KMS-11 (cell line): ENCODE results near the gene NAA35.

Experiments used
- H2AFZ ChIP-seq: fragments of 200-600 bp; sonication (generic); 2 replicates; pipeline ENCODE4 v1.6.1; 2016; ENCODE audit warnings: antibody characterized with exemption, mixed run types, low read depth
- H3K27ac ChIP-seq: fragments of 200-600 bp; sonication (generic); 2 replicates; pipeline ENCODE4 v1.6.1; 2016; ENCODE audit warnings: mild to moderate bottlenecking, mixed run types
- H3K27me3 ChIP-seq: fragments of 200-600 bp; sonication (generic); 2 replicates; pipeline ENCODE4 v1.6.1; 2017; ENCODE audit warnings: mild to moderate bottlenecking, low read depth, mixed run types, moderate library complexity; ENCODE audit not compliant: insufficient read depth
- H3K36me3 ChIP-seq: fragments of 200-600 bp; sonication (generic); 2 replicates; pipeline ENCODE4 v1.6.1; 2017; ENCODE audit warnings: mild to moderate bottlenecking, mixed run types; ENCODE audit not compliant: insufficient read depth
- H3K4me1 ChIP-seq: fragments of 200-600 bp; sonication (generic); 2 replicates; pipeline ENCODE4 v1.6.1; 2016; ENCODE audit warnings: mild to moderate bottlenecking, low read depth, mixed run types; ENCODE audit not compliant: poor library complexity, severe bottlenecking
- H3K4me2 ChIP-seq: fragments of 200-600 bp; sonication (generic); 2 replicates; pipeline ENCODE4 v1.7.0; 2016; ENCODE audit warnings: mild to moderate bottlenecking, mixed run types
- H3K4me3 ChIP-seq: fragments of 200-600 bp; sonication (generic); IDR thresholded peaks from 2 replicates; pipeline ENCODE4 v1.6.1; 2017; ENCODE audit warnings: low read depth, low read length, mixed read lengths; ENCODE audit not compliant: insufficient read depth
- H3K79me2 ChIP-seq: fragments of 200-600 bp; sonication (generic); 2 replicates; pipeline ENCODE4 v1.6.1; 2016; ENCODE audit warnings: low read depth, mixed run types; ENCODE audit not compliant: insufficient read depth
- H3K9ac ChIP-seq: fragments of 200-600 bp; sonication (generic); 2 replicates; pipeline ENCODE4 v1.6.1; 2016; ENCODE audit warnings: mild to moderate bottlenecking, mixed run types
- H4K20me1 ChIP-seq: fragments of 200-600 bp; sonication (generic); 2 replicates; pipeline ENCODE4 v1.6.1; 2016; ENCODE audit warnings: mild to moderate bottlenecking, mixed run types; ENCODE audit not compliant: insufficient read depth
- CTCF ChIP-seq: fragments of 200-600 bp; sonication (generic); conservative IDR thresholded peaks from 2 replicates; pipeline ENCODE4 v1.6.1; 2017; ENCODE audit warnings: low read depth, mild to moderate bottlenecking, antibody characterized with exemption, low read length, moderate library complexity, mixed read lengths

The NAA35 gene

GRCh38 chr9:85944672-85945071, 3.7 kb downstream of the NAA35 start:
- H3K36me3 ChIP-seq: peaks cover 6% of the 10 kb centered on the region; the same call in 1 of the 2 replicates
- no peak overlapping the region for H3K9ac ChIP-seq
- H3K4me1 ChIP-seq: peaks cover 30% of the 10 kb centered on the region
- TF ChIP-seq CTCF: no peak
- peaks cover 77% of the 10 kb centered on the region for H3K79me2 ChIP-seq
- no peaks in the 10 kb centered on the region for H3K27me3 ChIP-seq
- H3K4me3 ChIP-seq: no peak overlapping the region
- H2AFZ ChIP-seq: no peak overlapping the region
- no peak overlapping the region for H3K4me2 ChIP-seq
- H3K27ac ChIP-seq: no peak overlapping the region
- H4K20me1 ChIP-seq: no peaks in the 10 kb centered on the region

- no peak overlapping the region for H3K4me3 ChIP-seq
- peaks cover 94% of the 10 kb centered on the region for H3K79me2 ChIP-seq
- H4K20me1 ChIP-seq: no peaks in the 10 kb centered on the region
- H3K4me1 ChIP-seq: peaks cover 15% of the 10 kb centered on the region
- H3K27ac ChIP-seq: no peak overlapping the region
- no peaks in the 10 kb centered on the region for H3K27me3 ChIP-seq
- H3K36me3 ChIP-seq: no peaks in the 10 kb centered on the region
- TF ChIP-seq CTCF: no peak
- H3K9ac ChIP-seq: no peak overlapping the region
- no peak overlapping the region for H3K4me2 ChIP-seq
- no peak overlapping the region for H2AFZ ChIP-seq
Measured at GRCh38 chr9:85949586-85950335, 8.8 kb downstream of the NAA35 start.

- Histone ChIP-seq H4K20me1 (no peaks in the 10 kb centered on the region), H3K36me3 (no peaks in the 10 kb centered on the region; the same call in 1 of the 2 replicates), H3K27me3 (no peaks in the 10 kb centered on the region), H3K4me1 (no peaks in the 10 kb centered on the region), H2AFZ (no peak overlapping the region), H3K9ac (no peak overlapping the region), H3K4me2 (no peak overlapping the region), H3K4me3 (no peak overlapping the region), H3K27ac (no peak overlapping the region), H3K79me2 (peaks cover 1% of the 10 kb centered on the region; the same call in 1 of the 2 replicates)
- TF ChIP-seq CTCF: no peak
Measured at GRCh38 chr9:85959955-85960354, 19.0 kb downstream of the NAA35 start.

GRCh38 chr9:85960688-85961093, 19.7 kb downstream of the NAA35 start:
- TF ChIP-seq CTCF: no peak
- Histone ChIP-seq H3K4me1 (no peaks in the 10 kb centered on the region), H3K4me3 (no peak overlapping the region), H3K27ac (no peak overlapping the region), H4K20me1 (no peaks in the 10 kb centered on the region), H2AFZ (no peak overlapping the region), H3K9ac (no peak overlapping the region), H3K79me2 (no peaks in the 10 kb centered on the region), H3K4me2 (no peak overlapping the region), H3K36me3 (no peaks in the 10 kb centered on the region; the same call in 1 of the 2 replicates), H3K27me3 (no peaks in the 10 kb centered on the region)
